Activated CD8-positive, alpha-beta memory T cell treated with anti-CD3 and anti-CD28 coated beads, Interleukin-2, amount 50 U/mL, for 1 hour (primary cell): ENCODE results near the gene LOXL3.

Source experiments
- DNase-seq: peaks from one replicate; pipeline ENCODE4 v3.0.0-alpha.2; 2020; ENCODE audit errors: extremely low read depth

The LOXL3 gene

GRCh38 chr2:74505448-74506246 is 48.1 kb downstream of the LOXL3 start:
- no peak for DNase-seq

- DNase-seq, result no peak
Measured at GRCh38 chr2:74504591-74504990, 49.2 kb downstream of the LOXL3 start.

- no peak for DNase-seq
Measured at GRCh38 chr2:74503506-74504475, 50.0 kb downstream of the LOXL3 start.

GRCh38 chr2:74502720-74503505 is 50.8 kb downstream of the LOXL3 start:
- DNase-seq, result no peak

GRCh38 chr2:74502147-74502719 is 51.5 kb downstream of the LOXL3 start:
- no peak for DNase-seq

- DNase-seq, result no peak
Measured at GRCh38 chr2:74501335-74502071, 52.2 kb downstream of the LOXL3 start.

- DNase-seq, result no peak
Measured at GRCh38 chr2:74500578-74500946, 53.2 kb downstream of the LOXL3 start.

- no peak for DNase-seq
Measured at GRCh38 chr2:74499940-74500577, 53.7 kb downstream of the LOXL3 start.

- no peak for DNase-seq
Measured at GRCh38 chr2:74499267-74499939, 54.3 kb downstream of the LOXL3 start, which contains the start of gene LBX2. LBX2 (minus strand) TSS chr2:74499603; CDS start chr2:74499537, 66 bp downstream.

GRCh38 chr2:74498500-74499266 is 55.1 kb downstream of the LOXL3 start:
- DNase-seq, result no peak

- DNase-seq, result no peak
Measured at GRCh38 chr2:74497777-74498499, 55.8 kb downstream of the LOXL3 start.

- DNase-seq, result no peak
Measured at GRCh38 chr2:74496997-74497776, 56.6 kb downstream of the LOXL3 start.

- DNase-seq, result no peak
Measured at GRCh38 chr2:74495440-74495839, 58.3 kb downstream of the LOXL3 start.

GRCh38 chr2:74493546-74493945 is 60.2 kb downstream of the LOXL3 start:
- DNase-seq, result no peak

GRCh38 chr2:74491648-74492544 is 61.8 kb downstream of the LOXL3 start:
- no peak for DNase-seq

GRCh38 chr2:74489906-74490305 is 63.8 kb downstream of the LOXL3 start:
- no peak for DNase-seq
